Panc1 (cell line): ENCODE data around the gene IGFBP7. TPM values are rescaled to one million over a fixed set of nuclear protein-coding genes. Genes with fewer than 3 reads are reported as not detected.
"Not testable (repeated sequence)": the region's sequence is repeated elsewhere in the genome, so short reads cannot be mapped to it uniquely, and the experiment has no call there.

Source experiments
- ATAC-seq: fragments of 200-7000 bp; cut with Tn5 transposase; 2 replicates; pipeline ENCODE4 v1.9.1; 2020; ENCODE audit warnings: mild to moderate bottlenecking, moderate library complexity
- BruUV-seq: library from RNA; stranded (reverse); fragments of 400-500 nt; replicated peaks from 2 replicates; lab custom pipeline; 2021; lab: Mats Ljungman, UMichigan
- CTCF ChIA-PET: fragments of 300-600 bp; sonication (Branson Sonifier 250); formaldehyde crosslinking; loops from one replicate; lab custom pipeline; 2022; ENCODE audit warnings: antibody characterized with exemption; lab: Charles Lee
- POLR2A ChIA-PET: fragments of 300-600 bp; sonication (Branson Sonifier 250); formaldehyde crosslinking; loops from one replicate; lab custom pipeline; 2022; ENCODE audit warnings: antibody characterized with exemption; lab: Charles Lee
- DNase-seq: peaks from one replicate; pipeline ENCODE4 v3.0.0-alpha.2; 2010; ENCODE audit warnings: low read depth, low spot score
- H3K27ac ChIP-seq: 2 replicates; pipeline ENCODE4 v1.5.1; 2011; ENCODE audit warnings: mild to moderate bottlenecking, low read length, inconsistent platforms
- H3K27me3 ChIP-seq: fragments of 200-500 bp; sonication (Bioruptor generic); 2 replicates; pipeline ENCODE4 v1.6.0; 2014; ENCODE audit warnings: low read length, inconsistent platforms; ENCODE audit not compliant: control insufficient read depth, insufficient read depth
- H3K36me3 ChIP-seq: fragments of 200-500 bp; sonication (Bioruptor generic); 2 replicates; pipeline ENCODE4 v1.5.1; 2014; ENCODE audit warnings: inconsistent platforms, mild to moderate bottlenecking, low read length, moderate library complexity; ENCODE audit not compliant: control insufficient read depth, insufficient read depth
- H3K4me1 ChIP-seq: 2 replicates; pipeline ENCODE4 v1.5.1; 2011; ENCODE audit warnings: inconsistent platforms, mild to moderate bottlenecking, low read length, moderate library complexity; ENCODE audit not compliant: control insufficient read depth, insufficient read depth
- H3K4me3 ChIP-seq, 2 experiments: 2 replicates each; pipeline ENCODE4 v1.5.1; 2011 to 2012; ENCODE audit warnings: low read depth in 2 of 2, low read length in 2 of 2, mild to moderate bottlenecking in 2 of 2, inconsistent platforms in 1 of 2, moderate library complexity in 1 of 2
- H3K9me3 ChIP-seq: fragments of 200-500 bp; sonication (Bioruptor generic); 2 replicates; pipeline ENCODE4 v1.5.1; 2014; ENCODE audit warnings: low read depth, mild to moderate bottlenecking, inconsistent platforms, low read length, moderate library complexity; ENCODE audit not compliant: control insufficient read depth, insufficient read depth
- POLR2AphosphoS5 ChIP-seq: IDR thresholded peaks from 2 replicates; pipeline ENCODE4 v1.6.1; 2012; ENCODE audit warnings: mild to moderate bottlenecking, low read depth, low read length, moderate library complexity
- SIN3A ChIP-seq: IDR thresholded peaks from 2 replicates; pipeline ENCODE4 v1.6.1; 2012; ENCODE audit warnings: low read depth, mild to moderate bottlenecking, low read length, moderate library complexity, borderline replicate concordance; ENCODE audit not compliant: insufficient read depth
- TCF7L2 ChIP-seq: IDR thresholded peaks from 2 replicates; pipeline ENCODE4 v1.6.1; 2011; ENCODE audit warnings: mild to moderate bottlenecking, low read depth, low read length, inconsistent platforms
- in situ Hi-C: cut with HindIII; loops from 2 replicates; pipeline ENCODE4 v1.10.0; 2016; ENCODE audit warnings: low sequenced_read_pairs, low pct_unique_long_range_greater_than_20kb
- intact Hi-C: fragments of 100-400 bp; cut with micrococcal nuclease; formaldehyde crosslinking; loops from one replicate; pipeline ENCODE4 v1.10.0; 2022; ENCODE audit not compliant: unreplicated experiment
- total RNA-seq: library from RNA; stranded (reverse); gene quantifications from one replicate; pipeline ENCODE4 v1.2.1, GENCODE V29; 2021; ENCODE audit not compliant: unreplicated experiment
- TF ChIP-seq, protein P1 (sequence below): fragments of 450-650 bp; IDR thresholded peaks from 2 replicates; pipeline ENCODE4 v1.5.1; 2017; ENCODE audit warnings: mild to moderate bottlenecking
- TF ChIP-seq, protein P2 (sequence below), 2 experiments: IDR thresholded peaks; 2 replicates each; pipeline ENCODE4 v1.6.1; 2011 to 2012; ENCODE audit warnings: low read depth in 2 of 2, control low read depth in 1 of 2, low read length in 1 of 2, mild to moderate bottlenecking in 1 of 2, moderate library complexity in 1 of 2; ENCODE audit not compliant: insufficient read depth in 1 of 2

The IGFBP7 gene
- total RNA-seq, 1 experiment from 2014 or later, result 9.5 TPM

DNA sequence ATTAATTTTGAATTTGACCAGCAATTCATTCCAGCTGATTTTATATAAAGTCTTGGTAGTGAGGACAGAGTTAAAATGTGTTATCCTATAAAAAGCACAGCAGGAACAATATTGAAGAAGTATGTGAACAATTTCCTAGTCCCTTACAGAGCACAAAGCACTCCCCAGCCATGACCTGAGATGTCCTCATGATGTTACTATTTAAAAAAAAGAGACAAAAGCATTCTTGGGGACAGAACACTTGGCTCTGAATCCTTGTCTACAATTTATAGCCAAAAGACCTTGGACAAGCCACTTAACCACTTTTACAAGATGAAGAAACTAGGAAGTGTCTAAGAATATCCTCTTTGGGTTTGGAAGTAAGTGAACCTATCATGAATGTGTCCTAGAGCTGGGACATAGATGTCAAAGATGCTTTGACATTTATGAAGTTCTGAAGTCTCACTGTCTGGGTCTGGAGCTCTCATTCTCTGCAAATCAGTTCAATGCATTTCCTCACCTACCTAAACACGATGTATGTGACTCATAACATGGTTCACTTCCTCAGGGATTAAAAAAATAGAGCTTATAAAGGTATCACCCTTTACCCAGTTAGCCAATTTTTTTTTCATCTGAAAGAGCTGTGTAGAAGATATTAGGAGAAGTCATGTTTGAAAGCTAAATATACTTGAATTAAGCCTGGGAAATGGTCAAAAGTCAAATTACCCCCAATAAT lies 61.4 kb downstream of the IGFBP7 start:
- H3K9me3 ChIP-seq, result no peaks in the 10 kb centered on the region
- intact Hi-C loops, result loop anchor here (10.0 kb wide), 1 partner anchor 96 kb away; no protein-coding TSS in a partner anchor
- POLR2A ChIA-PET, result no interaction called here
- H3K27ac ChIP-seq, result no peak overlapping the region
- TF ChIP-seq, protein P1, sequence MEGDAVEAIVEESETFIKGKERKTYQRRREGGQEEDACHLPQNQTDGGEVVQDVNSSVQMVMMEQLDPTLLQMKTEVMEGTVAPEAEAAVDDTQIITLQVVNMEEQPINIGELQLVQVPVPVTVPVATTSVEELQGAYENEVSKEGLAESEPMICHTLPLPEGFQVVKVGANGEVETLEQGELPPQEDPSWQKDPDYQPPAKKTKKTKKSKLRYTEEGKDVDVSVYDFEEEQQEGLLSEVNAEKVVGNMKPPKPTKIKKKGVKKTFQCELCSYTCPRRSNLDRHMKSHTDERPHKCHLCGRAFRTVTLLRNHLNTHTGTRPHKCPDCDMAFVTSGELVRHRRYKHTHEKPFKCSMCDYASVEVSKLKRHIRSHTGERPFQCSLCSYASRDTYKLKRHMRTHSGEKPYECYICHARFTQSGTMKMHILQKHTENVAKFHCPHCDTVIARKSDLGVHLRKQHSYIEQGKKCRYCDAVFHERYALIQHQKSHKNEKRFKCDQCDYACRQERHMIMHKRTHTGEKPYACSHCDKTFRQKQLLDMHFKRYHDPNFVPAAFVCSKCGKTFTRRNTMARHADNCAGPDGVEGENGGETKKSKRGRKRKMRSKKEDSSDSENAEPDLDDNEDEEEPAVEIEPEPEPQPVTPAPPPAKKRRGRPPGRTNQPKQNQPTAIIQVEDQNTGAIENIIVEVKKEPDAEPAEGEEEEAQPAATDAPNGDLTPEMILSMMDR, result no peak
- TF ChIP-seq POLR2AphosphoS5 (no peak), TCF7L2 (no peak), SIN3A (no peak)
- TF ChIP-seq, protein P2, sequence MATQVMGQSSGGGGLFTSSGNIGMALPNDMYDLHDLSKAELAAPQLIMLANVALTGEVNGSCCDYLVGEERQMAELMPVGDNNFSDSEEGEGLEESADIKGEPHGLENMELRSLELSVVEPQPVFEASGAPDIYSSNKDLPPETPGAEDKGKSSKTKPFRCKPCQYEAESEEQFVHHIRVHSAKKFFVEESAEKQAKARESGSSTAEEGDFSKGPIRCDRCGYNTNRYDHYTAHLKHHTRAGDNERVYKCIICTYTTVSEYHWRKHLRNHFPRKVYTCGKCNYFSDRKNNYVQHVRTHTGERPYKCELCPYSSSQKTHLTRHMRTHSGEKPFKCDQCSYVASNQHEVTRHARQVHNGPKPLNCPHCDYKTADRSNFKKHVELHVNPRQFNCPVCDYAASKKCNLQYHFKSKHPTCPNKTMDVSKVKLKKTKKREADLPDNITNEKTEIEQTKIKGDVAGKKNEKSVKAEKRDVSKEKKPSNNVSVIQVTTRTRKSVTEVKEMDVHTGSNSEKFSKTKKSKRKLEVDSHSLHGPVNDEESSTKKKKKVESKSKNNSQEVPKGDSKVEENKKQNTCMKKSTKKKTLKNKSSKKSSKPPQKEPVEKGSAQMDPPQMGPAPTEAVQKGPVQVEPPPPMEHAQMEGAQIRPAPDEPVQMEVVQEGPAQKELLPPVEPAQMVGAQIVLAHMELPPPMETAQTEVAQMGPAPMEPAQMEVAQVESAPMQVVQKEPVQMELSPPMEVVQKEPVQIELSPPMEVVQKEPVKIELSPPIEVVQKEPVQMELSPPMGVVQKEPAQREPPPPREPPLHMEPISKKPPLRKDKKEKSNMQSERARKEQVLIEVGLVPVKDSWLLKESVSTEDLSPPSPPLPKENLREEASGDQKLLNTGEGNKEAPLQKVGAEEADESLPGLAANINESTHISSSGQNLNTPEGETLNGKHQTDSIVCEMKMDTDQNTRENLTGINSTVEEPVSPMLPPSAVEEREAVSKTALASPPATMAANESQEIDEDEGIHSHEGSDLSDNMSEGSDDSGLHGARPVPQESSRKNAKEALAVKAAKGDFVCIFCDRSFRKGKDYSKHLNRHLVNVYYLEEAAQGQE (IDR thresholded peaks at IDR 0.05; ENCODE audit: insufficient read depth in 1 of 2, low read depth in 2 of 2, low read length in 1 of 2), result no peak
- in situ Hi-C loops, result no loop called here
- no TSS peak for BruUV-seq
- no peak for ATAC-seq
- no peaks in the 10 kb centered on the region for H3K4me1 ChIP-seq
- DNase-seq, result no peak
- no peaks in the 10 kb centered on the region; the same call in 1 of the 2 replicates for H3K27me3 ChIP-seq
- CTCF ChIA-PET, result no interaction called here
- H3K36me3 ChIP-seq, result no peaks in the 10 kb centered on the region
- no peak overlapping the region for H3K4me3 ChIP-seq

DNA sequence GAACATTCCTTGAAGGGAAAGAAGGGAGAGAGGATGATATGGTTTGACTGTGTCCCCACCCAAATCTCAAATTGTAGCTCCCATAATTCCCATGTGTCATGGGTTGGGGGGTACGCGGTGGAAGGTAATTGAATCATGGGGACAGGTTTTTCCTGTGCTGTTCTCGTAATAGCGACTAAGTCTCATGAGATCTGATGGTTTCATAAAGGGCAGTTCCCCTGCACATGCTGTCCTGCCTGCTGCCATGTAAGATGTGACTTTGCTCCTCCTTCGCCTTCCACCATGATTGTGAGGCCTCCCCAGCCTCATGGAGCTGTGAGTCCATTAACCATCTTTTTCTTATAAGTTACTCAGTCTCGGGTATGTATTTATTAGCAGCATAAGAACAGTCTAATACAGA lies 63.1 kb downstream of the IGFBP7 start:
- H3K4me3 ChIP-seq, in situ Hi-C loops, H3K9me3 ChIP-seq, H3K27ac ChIP-seq, H3K36me3 ChIP-seq, H3K27me3 ChIP-seq, H3K4me1 ChIP-seq, BruUV-seq, ATAC-seq, CTCF ChIA-PET, DNase-seq, POLR2A ChIA-PET: not testable (repeated sequence)
- intact Hi-C loops, result loop anchor here (10.0 kb wide), 1 partner anchor 98 kb away; no protein-coding TSS in a partner anchor

DNA sequence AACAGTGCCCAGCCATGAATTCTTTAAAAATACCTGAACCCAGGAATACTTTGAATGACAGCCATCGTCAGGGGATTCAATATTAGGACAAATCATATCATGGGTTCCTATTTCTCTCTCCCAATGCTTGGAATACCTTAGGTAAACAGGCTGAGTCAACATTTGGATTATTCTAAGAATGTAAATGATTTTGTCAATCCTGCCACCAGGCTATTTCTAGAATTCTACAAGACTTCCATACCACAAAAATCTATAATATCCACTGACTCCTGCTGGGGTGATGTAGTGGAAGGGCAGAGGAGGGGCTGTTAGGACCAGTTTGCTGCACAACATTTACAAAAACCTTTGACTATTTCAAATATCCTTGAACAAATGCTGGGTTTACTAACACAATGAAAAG lies 65.2 kb downstream of the IGFBP7 start:
- Histone ChIP-seq H3K27me3 (no peaks in the 10 kb centered on the region; the same call in 1 of the 2 replicates), H3K4me3 (no peak overlapping the region), H3K27ac (no peak overlapping the region), H3K9me3 (no peaks in the 10 kb centered on the region), H3K36me3 (no peaks in the 10 kb centered on the region), H3K4me1 (no peaks in the 10 kb centered on the region)
- TF ChIP-seq TCF7L2, result no peak
- TF ChIP-seq POLR2AphosphoS5, result no peak
- TF ChIP-seq, protein P2 (IDR thresholded peaks at IDR 0.05; ENCODE audit: insufficient read depth in 1 of 2, low read depth in 2 of 2, low read length in 1 of 2), result no peak
- TF ChIP-seq SIN3A, result no peak
- TF ChIP-seq, protein P1, result no peak
- ATAC-seq, result no peak
- intact Hi-C loops, result loop anchor here (10.0 kb wide), 1 partner anchor 100 kb away; no protein-coding TSS in a partner anchor
- POLR2A ChIA-PET, result no interaction called here
- DNase-seq, result no peak
- BruUV-seq, result no TSS peak
- CTCF ChIA-PET, result no interaction called here
- in situ Hi-C loops, result no loop called here
